Neural cell (in vitro differentiated cells): ENCODE measurements around the gene MEX3A.
A peak's percentile ranks its signal among the peaks of the same experiment; 100 is the strongest.

Source experiments
- EP300 ChIP-seq: fragments of 450-650 bp; conservative IDR thresholded peaks from 2 replicates; pipeline ENCODE4 v1.6.1; 2014; ENCODE audit warnings: antibody characterized with exemption, mild to moderate bottlenecking, moderate library complexity; ENCODE audit not compliant: poor library complexity, severe bottlenecking
- EZH2 ChIP-seq: fragments of 200-600, 300-800 bp; shearing (Covaris generic), sonication (generic); IDR thresholded peaks from 2 replicates; pipeline ENCODE4 v1.6.1; 2014; ENCODE audit warnings: antibody characterized with exemption, low read length, borderline replicate concordance, mild to moderate bottlenecking; ENCODE audit not compliant: insufficient read depth, poor library complexity, severe bottlenecking
- POLR2AphosphoS5 ChIP-seq: IDR thresholded peaks from 2 replicates; pipeline ENCODE4 v1.6.1; 2012
- RAD21 ChIP-seq: fragments of 450-650 bp; conservative IDR thresholded peaks from 2 replicates; pipeline ENCODE4 v1.6.1; 2014; ENCODE audit warnings: antibody characterized with exemption, mild to moderate bottlenecking, moderate library complexity
- SMC3 ChIP-seq: fragments of 450-650 bp; conservative IDR thresholded peaks from 2 replicates; pipeline ENCODE4 v1.6.1; 2014; ENCODE audit warnings: antibody characterized with exemption, mild to moderate bottlenecking, moderate library complexity; ENCODE audit not compliant: poor library complexity
- TAF1 ChIP-seq: IDR thresholded peaks from 2 replicates; pipeline ENCODE4 v1.6.1; 2012; ENCODE audit warnings: low read depth
- TF ChIP-seq, protein P1 (sequence below): fragments of 450-650 bp; IDR thresholded peaks from 2 replicates; pipeline ENCODE4 v1.5.1; 2014; ENCODE audit warnings: antibody characterized with exemption, mild to moderate bottlenecking, moderate library complexity; ENCODE audit not compliant: poor library complexity, severe bottlenecking

DNA sequence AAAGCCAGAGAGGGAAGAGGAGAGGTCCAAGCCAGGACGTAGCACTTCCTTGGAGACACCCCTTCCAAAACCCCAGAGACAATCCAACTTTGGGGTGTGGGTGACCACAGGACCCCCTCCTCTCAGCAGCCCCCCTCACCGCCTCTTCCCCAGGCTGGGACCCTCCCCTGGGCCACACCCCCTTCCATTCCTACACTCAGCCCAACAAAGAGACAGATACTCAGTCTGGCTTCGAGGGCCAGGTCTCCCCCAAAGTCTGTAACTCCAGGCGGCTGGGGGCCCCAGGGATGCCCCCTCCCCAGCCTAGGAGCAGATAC, 1.4 kb downstream of the MEX3A start:
- TF ChIP-seq EP300, result no peak
- no peak for TF ChIP-seq TAF1
- TF ChIP-seq, protein P1, sequence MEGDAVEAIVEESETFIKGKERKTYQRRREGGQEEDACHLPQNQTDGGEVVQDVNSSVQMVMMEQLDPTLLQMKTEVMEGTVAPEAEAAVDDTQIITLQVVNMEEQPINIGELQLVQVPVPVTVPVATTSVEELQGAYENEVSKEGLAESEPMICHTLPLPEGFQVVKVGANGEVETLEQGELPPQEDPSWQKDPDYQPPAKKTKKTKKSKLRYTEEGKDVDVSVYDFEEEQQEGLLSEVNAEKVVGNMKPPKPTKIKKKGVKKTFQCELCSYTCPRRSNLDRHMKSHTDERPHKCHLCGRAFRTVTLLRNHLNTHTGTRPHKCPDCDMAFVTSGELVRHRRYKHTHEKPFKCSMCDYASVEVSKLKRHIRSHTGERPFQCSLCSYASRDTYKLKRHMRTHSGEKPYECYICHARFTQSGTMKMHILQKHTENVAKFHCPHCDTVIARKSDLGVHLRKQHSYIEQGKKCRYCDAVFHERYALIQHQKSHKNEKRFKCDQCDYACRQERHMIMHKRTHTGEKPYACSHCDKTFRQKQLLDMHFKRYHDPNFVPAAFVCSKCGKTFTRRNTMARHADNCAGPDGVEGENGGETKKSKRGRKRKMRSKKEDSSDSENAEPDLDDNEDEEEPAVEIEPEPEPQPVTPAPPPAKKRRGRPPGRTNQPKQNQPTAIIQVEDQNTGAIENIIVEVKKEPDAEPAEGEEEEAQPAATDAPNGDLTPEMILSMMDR, result no peak
- peak; percentile 54 for TF ChIP-seq POLR2AphosphoS5
- no peak for TF ChIP-seq RAD21
- TF ChIP-seq EZH2, result no peak
- no peak for TF ChIP-seq SMC3
